Stimulated activated CD4-positive, alpha-beta T cell treated with anti-CD3 and anti-CD28 coated beads, Interleukin-1b, Interleukin-23, amount 100 ng/mL, for 4 hours (primary cell): ENCODE results near the gene PRKAG1.
"Not testable (repeated sequence)": the region's sequence is repeated elsewhere in the genome, so short reads cannot be mapped to it uniquely, and the experiment has no call there.

Source experiments
- DNase-seq, 2 donors: peaks; one replicate each; pipeline ENCODE4 v3.0.0-alpha.2; 2020; ENCODE audit warnings: low read depth in 2 of 2

PRKAG1 gene

DNA sequence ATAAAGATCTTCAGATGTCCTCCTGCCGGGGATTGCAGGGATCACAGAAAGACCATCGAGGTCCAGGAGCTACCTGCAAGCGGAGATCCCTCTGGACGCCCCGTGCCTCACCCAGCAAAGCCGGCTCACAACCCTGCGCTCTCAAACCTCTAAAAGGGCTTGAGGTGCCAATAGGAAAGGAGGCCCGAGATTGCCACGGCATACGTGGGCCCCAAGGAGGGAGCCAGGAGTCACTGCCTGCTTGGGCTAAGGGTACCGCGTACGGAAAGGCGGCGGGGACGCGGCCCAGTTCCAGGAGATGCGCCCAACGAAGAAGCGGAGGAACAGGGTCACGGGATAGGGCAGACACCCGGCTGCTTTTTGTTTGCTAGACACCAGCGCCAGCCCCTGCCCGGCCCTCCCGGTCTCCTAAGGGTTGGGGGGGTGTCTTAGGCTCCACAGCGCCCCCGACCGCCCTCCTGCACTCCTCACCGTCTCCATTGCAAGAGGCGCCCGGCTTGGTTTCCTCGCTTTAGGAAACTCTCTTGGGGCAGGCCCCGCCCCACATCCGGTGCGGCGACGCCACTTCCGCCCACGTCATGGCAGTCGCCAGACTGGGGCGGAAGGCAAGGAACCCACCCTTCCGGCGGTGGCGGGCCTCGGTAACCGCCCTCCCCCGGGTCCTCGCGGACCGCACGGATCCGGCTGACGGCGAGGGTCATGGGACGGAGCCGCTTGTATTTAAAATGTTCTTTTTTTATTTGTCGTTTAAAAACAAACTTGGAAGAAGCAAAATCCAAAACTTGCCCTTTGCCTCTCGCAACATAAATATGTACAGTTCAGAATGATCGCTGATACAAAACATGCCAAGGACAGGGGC, at the start of gene PRKAG1:
Gene PRKAG1 (minus strand): TSS at position 516 of the 859 bp plus-strand sequence. CDS start 36 bp downstream, at position 480.
- DNase-seq = peak; percentile 89 to 92

DNA sequence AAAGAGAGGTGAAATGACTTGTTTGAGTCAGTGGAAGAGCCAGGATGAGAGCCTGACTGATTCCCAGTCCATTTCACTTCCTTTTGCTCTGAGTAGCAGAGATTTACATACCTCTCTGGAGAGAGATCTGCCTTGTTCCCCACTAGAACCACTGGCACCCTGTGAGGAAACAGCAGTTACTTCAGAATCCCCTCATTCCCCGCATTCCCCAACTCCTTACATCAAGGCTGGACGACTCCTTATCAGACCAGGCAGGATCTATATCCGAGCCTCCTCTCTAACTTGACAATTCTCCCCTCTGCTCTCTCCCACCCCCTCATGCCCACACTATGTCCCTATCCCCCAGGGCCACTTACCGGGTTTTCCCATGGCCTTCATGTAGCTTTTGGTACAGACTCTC, 47.5 kb upstream of the PRKAG1 start:
- no peak for DNase-seq

DNA sequence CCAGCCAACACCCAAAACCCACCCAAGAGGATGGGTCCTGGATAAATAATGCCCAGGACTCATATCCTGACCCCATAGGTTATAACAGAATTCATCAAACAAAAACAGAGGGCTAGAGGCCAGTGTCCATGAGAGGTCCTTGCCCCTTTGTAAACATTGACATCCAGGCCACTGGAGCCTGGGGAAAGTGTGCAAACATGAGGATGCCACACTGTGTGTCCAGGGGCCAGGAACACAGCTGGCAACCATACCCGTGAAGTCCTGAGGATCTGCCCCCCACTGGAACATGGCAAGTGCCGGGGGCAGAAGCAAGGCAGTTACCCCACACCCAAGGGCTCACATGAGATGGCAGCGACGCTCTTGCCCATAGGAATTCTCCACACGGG, 46.2 kb upstream of the PRKAG1 start:
- DNase-seq = no peak

DNA sequence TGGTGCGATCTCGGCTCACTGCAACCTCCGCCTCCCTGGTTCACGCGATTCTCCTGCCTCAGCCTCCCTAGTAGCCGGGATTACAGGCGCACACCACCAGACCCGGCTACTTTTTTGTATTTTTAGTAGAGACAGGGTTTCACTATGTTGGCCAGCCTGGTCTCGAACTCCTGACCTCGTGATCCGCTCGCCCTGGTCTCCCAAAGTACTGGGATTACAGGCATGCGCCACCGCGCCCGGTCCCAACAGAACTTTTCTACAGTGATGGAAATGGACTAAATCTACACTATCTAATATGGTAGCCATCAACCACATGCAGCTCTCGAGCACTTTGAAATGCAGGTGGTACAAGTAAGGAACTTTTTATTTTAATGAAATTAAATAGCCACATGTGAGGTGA, 43.3 kb upstream of the PRKAG1 start:
- not testable (repeated sequence) for DNase-seq

DNA sequence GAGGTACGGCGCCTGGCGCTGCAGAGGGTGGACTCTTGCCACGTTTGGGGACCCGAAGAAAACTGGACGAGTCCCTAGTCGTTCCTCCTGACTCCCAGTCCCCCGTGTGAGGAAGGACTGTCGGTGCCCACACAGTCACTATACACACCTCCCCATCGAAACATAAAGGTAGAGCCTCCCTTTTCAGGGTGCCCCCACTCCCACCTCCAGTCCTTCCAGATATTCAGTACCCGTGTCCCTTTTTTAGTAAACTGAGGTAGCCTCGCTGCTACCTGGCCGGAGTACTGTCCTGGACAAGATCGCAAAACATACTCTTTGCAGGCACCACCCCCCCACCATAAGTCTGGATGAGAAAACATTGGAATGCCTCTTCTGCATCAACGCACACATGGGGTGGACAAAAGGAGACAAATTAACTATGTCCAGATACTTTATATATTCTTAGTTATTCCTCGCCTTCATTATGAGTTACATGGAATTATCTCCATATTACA, 42.6 kb upstream of the PRKAG1 start:
- DNase-seq = no peak

DNA sequence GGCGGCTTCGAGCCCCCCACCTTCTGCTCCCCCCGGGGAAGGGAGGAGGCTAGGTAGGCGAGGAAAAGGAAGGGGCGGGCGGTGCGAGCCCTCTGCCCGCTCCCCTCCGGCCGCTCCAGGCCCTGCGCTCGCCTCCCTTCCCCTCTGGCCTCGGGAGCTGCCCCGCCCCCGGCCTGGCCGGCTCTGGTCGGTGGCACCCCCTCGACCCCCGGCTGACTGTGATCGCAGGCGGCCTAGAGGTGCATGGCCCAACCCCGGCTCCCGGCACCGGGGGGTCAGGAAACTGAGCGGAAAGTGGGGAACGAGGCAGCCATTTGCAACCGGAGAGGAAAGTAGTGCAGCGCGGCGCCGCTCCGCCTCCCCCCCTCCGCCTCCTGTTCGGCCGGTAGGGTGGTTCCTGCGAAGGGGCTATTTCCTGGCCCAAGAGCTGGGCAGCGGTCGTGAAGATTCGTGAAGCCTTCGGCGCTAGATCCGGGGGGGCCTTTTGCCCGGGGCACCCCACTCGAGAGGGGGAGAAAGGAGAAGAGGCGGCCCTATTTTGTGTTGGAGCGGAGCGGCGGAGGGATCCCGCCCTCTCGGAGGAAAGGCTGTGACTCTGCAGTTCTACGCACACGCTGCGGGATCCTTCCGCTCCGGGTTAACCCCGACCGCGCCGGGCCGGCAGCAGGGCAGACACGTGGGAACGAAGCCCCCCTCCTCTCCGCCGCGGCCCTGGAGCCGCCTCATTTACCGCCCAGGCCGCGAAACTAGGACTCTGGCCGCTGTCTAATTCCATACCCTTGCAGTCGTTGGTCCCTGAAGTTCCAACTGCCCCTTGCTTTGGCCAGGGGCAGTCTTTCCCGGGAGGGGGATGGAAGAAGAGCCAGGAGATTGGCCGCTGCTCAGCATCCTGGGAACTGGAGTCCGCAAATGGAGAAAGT, 41.9 kb upstream of the PRKAG1 start, which contains the start of gene KMT2D:
Gene KMT2D (minus strand): TSS at position 558 of the 920 bp plus-strand sequence. CDS start 5,470 bp downstream, outside the sequence.
- DNase-seq = peak; percentile 80 to 81

DNA sequence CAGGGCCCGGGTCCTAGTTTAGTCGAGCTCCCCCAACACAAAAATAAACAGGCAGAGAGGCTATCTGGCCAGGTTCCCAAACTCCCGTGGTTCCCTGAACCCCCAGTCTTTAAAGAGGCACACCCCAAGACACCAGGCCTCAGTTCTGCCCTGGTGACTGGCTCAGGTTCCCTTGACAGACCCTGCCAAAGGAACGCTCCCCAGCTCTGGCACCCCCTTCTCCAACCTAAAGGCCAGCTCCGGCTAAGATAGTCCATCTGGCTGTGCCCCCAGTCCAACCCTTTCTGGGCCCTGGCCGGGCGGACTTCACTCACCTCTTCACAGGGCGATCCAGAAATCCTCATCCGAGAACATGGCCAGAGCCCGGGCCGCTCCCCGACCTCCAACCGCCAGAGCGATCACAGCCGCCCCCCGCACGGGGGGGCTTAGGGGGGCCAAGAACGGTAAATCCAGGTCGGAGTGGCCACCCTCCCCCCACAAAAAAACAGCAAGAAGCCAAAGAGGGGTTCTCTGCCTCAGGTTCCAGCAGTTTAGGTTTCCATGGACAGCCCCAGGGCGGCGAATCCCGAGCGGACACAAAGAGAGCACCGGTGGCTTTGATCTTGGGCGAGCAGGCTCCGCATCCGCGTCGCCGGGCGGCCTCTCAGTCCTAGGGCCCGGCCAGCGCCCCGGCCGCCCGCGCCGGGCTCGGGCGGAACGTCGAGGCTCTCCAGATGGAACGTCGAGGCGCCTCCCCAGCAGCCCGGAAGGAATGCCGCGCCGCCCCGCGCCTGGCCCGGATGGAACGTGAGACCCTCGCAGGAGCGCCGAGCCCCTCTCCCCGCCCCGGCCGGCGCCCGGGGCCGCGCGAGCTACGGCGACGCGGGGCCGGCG, 41.0 kb upstream of the PRKAG1 start:
- no peak for DNase-seq

DNA sequence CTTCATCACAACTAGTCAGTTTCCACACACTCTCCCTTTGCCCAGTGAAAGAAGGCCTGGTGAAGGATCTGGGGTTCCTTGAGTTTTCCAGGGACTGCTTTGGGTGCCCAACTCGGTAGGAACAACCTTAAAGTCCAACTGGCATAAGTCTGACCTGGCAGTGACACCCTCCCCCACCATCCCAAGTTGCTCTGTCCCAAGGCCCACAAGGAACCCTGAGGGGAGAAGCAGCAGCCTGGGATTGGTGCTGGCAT, 40.4 kb upstream of the PRKAG1 start:
- no peak for DNase-seq

DNA sequence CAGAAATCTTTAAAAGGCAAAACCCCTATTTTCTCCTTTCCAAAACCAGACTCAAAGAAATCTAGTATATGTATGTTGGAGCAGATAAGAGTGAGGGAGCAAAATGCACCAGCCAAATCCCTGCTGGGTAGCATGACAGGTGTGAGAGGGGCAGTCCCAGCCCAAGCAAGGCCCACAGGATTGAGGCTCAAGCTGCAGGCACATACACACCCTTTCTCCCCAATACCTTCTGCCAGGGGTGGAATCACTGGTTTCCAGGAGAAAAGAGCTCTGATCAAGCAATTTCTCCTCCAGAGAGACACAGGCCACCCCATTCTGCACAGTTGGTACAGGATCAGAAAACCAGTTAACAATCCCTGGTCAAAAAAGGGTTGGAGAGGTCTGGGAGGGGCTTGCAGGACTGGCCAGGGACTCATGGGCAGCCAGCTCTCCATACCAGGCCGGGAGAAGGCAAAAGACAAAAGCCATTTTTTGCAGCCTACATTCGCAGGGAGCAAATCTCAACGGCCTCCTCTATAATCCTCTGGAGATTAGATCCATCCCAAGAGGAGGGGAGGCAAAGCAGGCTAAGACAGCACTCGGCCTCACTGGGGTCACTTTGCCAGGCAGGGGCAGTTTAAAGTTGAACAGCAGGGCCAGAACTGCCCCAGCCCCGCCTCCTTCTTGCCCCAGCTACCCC, 39.9 kb upstream of the PRKAG1 start:
- DNase-seq = no peak

DNA sequence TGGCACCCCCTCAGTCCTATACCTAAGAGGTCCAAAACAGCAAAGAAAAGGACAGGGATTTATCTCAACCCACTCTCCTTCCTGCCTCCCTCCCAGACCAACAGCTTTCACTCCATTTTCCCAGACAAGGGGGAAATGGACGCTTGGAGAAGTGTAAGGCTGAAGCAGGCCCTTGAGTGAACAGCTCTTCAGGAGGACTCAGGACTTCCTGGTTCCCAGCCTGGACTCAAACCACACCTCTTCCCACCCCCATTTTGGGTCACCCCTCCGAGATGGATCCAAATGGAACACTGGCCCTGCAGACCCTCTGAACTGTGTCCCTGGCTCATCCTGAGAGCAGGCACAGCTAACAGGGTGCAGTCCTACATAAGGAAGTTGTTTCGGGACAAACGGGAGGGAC, 39.3 kb upstream of the PRKAG1 start:
- no peak for DNase-seq

DNA sequence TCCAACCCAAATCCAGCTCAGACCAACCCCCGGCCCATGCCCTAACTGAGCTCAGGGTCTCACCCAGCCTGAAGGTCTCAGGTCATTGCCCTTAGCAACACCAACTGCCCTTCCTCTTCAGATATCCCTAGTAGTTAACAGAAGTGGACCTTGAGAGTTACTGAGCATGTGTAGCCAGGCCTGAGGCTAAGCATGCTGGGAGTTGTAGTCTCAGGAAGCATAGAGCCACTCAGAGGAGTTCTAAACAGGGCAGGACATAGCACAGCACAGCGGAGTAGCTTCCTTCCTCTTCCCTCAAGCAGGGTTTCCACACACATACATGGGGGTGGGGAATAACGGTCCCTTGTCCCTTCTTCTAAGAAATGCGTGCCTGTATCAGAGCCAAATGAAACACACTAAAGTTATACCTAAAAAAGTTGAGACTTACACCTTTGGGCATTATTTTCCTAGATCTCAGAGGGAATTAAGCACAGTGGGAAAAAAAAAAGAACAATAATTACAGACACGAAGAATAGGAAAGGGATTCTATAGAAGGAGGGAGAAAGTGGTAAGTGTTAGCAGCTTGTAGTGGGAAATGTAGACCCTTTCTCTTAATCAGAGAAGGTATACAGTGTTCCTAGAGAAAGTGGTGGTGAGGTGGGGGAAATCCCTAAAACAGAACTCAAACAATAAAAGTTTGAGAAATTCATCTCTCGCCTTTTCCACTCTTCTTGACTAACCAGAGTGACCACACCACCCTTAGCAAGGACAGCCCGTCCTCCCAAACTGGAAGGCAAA, 37.6 kb upstream of the PRKAG1 start:
- peak in 1 of 2 donors; percentile 31 for DNase-seq

DNA sequence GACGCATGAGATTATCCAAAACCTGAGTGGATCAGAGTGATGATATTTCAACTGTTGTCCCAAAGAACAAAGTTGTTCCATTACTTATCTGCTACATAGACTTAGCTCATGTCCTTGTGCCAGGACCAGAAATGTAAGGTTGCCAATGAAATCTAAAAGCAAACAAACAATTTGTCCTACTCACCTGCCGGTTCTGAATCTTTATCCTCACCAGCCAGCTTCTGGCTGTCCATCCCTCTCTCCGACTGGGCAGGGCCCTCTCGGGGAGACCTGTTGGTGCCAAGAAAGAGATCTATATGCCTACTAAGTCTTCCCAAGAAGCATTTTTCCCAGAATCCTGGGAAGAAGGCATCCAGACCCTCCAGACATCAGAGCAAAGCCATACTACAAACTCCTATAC, 36.5 kb upstream of the PRKAG1 start:
- DNase-seq = no peak

DNA sequence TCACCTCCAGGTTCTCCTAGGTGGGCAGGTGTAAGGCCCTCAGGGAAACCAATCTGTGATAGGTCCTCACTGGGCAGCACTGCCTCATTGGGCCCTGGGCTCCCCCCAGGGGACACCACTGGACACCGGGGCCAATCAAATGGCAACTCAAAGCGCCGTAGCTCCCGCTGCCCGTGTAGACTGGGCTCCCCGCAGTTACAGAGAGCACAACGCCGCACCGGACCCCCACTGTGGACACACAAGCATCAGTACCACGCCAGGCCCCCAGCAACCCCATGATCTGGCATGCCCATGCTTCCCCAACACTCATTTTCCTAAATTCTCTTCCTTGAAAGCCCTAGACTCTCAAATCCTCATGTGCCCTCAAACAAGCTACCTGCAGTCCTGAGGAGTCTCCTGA, 35.9 kb upstream of the PRKAG1 start:
- DNase-seq = no peak

DNA sequence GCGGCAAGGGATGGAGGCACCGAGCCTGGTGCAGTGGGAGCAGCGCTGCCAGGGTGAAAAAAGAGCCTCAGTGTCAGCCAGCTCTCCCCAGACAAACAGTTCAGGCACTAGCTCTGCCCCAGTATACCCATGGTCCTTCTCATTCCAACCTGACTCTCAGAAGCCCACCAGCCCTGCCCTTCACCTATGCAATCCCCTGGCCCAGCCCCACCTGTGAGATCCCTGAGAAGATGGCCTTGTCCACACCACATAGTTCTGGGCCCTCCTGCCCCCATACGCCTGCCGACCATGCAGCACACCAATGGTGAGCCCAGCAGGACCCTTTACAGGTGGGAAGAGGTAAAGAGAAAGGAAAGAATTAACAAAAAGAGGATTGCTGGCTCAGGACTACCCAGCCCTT, 35.5 kb upstream of the PRKAG1 start:
- no peak for DNase-seq

DNA sequence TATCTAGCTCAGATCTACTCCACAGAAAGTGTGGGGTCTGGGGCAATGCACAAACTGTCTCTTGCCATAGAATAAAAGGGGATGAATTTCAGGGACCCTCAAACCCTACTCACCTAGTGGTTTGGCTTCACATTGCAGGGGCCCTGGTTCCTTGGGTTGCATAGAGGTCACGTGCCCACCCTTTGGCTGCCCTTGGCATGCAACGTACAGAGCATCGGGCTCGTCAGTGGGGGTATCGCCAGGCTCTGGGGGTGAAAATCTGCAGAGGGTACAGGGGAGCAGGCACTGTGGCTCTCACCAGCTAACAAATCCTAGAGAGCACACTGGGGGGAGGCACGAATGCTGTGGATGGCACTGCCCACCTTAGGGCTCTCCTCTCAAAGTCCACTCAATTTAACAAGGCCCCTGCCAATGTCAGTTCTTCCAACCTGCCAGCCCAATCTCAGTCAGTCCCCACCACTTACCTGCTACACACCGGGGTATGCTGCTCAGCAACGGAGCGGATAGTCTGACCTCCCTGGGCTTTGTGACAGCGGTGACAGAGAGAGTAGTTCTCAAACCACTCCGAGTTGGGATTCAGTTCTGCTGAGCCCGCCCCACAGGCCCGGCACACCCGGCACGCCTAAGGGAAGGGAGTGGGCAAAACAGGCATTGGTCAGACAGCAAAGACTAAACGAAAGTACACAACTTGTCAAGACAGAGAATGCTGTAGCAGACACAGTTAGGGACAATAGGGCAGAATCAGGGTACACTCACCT, 34.1 kb upstream of the PRKAG1 start:
- DNase-seq = no peak

DNA sequence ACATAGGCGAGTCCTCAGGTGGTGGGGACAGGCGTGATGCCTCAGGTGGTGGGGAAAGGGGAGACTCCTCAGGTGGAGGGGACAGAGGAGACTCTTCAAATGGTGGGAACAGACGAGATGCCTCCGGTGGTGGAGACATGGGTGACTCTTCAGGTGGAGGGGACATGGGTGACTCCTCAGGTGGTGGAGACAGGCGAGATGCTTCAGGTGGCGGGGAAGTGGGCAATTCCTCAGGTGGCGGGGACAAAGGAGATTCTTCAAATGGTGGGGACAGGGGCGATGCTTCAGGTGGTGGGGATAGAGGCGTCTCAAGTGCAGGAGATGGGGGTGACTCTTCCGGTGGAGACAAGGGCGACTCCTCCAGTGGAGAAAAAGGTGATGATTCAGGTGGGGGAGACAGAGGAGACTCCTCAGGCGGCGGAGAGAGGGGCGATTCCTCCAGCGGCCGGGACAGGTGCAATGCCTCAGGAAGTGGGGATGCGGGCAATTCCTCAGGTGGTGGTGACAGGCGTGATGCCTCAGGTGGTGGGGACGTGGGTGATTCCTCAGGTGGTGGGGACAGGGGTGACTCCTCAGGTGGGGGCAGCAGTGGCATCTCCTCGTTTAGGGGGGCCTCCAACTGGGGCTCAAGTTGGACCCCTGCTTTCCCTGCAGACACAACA, 33.3 kb upstream of the PRKAG1 start:
- no peak for DNase-seq

DNA sequence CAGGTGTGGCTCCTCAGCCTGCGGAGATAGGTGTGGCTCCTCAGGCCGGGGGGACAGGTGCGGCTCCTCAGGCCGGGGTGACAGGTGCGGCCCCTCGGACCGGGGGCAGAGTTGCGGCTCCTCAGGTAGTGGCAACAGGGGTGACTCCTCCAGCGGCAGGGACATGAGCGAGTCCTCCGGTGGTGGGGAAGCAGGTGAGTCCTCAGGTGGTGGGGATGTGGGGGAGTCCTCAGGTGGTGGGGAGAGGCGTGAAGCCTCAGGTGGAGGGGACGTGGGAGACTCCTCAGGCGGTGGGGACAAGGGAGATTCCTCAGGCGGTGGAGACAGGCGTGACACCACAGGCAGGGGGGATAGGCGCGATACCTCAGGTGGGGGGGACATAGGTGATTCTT, 32.8 kb upstream of the PRKAG1 start:
- no peak for DNase-seq

DNA sequence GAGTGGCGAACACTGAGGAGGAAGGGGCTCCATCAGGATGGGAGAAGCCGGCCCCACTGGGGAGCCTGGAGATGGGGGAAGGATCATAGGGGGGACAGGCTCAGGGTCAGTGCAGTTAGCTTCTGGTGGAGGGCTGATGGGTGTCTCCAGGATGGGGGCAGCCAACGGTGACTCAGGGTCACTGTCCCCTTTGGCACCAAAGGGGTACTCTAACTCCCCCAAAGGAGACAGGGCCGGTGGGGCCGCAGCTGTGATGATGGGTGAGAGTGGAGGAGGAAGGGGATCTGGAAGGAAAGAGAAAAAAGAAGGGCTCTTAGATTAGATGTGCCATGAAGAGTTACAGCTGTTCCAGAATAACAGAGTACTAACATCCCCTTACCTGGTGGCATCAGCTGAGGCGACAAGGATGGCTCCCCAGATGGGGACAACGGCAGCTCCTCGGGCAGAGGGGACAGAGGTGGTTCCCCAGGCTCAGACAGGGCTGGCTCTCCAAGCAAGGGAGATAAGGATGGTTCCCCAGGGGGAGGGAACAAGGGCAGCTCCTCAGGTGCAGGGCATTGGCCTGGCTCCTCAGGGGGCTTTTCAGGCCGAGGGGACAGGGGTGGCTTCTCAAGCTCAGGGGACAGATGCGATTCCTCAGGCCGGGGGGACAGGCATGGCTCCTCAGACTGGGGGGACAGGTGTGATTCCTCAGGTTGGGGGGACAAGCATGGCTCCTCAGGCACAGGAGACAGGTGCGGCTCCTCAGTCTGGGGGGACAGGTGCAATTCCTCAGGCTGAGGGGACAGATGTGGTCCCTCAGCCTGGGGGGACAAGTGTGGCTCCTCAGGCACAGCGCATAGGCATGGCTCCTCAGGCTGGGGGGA, 32.2 kb upstream of the PRKAG1 start:
- DNase-seq = no peak
